Measurements from ENCODE around the gene FGFR1OP2. TPM values are rescaled to one million over a fixed set of nuclear protein-coding genes. Genes with fewer than 3 reads are reported as not detected.

FGFR1OP2 gene
- total RNA-seq, 1 donor from 2014 or later, result 103 TPM

- DNase-seq (ENCODE audit: low spot score), result no peak
These were observed 25.1 kb downstream of the FGFR1OP2 start for GRCh38 chr12:26963413-26963812.

DNA sequence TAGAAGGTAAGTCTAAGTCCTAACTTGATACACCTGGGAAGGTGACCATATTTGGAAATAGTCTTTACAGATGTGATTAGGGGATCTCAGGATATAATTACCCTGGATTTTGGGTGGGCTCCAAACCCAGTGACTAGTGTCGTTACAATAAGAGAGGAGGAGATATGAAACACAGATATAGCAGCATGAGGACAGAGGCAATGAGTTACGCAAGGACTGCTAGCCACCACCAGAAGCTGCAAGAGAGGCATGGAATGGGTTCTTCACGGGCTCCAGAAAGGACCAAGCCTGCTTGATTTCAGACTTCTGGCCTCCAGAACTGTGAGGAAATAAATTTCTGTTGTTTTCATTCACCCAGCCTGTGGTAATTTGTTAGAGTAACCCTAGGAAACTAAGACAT is 28.6 kb downstream of the FGFR1OP2 start:
- H3K9me3 Mint-ChIP-seq, result no peaks in the 10 kb centered on the region
- H3K4me3 Mint-ChIP-seq, result no peak overlapping the region
- no peak overlapping the region for H3K9ac ChIP-seq
- H3K27ac Mint-ChIP-seq, result no peak overlapping the region
- H3F3A ChIP-seq (ENCODE audit: low read depth), result no peaks in the 10 kb centered on the region
- TF ChIP-seq CTCF (IDR thresholded peaks at IDR 0.05), result no peak
- TF ChIP-seq EZH2 (IDR thresholded peaks at IDR 0.05), result no peak
- TF ChIP-seq EZH2phosphoT487 (IDR thresholded peaks at IDR 0.05), result no peak
- H3K4me2 ChIP-seq, result no peak overlapping the region
- H3K4me1 Mint-ChIP-seq, result no peaks in the 10 kb centered on the region
- H3K27me3 Mint-ChIP-seq (ENCODE audit: insufficient read depth, low read depth), result no peaks in the 10 kb centered on the region
- DNase-seq (ENCODE audit: low spot score), result no peak
- H3K27me3 ChIP-seq, result no peaks in the 10 kb centered on the region
- peaks cover 9% of the 10 kb centered on the region for H3K36me3 Mint-ChIP-seq
- H3K4me1 ChIP-seq, result no peaks in the 10 kb centered on the region
- H2AFZ ChIP-seq (replicated peaks), result no peak overlapping the region
- no peak overlapping the region for H3K4me3 ChIP-seq
- H3K79me2 ChIP-seq (ENCODE audit: low read depth), result no peaks in the 10 kb centered on the region
- peaks cover 7% of the 10 kb centered on the region for H3K36me3 ChIP-seq
- no peak overlapping the region for H3K27ac ChIP-seq
- no peaks in the 10 kb centered on the region for H4K20me1 ChIP-seq (ENCODE audit: low read depth)
- no peaks in the 10 kb centered on the region for H3K9me3 ChIP-seq (ENCODE audit: low read depth)

More at GRCh38 chr12:26963413-26963812, 25.1 kb downstream of the FGFR1OP2 start:
- H2AFZ ChIP-seq (replicated peaks), result no peak overlapping the region
- no peaks in the 10 kb centered on the region for H3K9me3 Mint-ChIP-seq
- no peak overlapping the region for H3K4me2 ChIP-seq
- H3K4me1 ChIP-seq, result no peaks in the 10 kb centered on the region
- H3K4me1 Mint-ChIP-seq, result no peaks in the 10 kb centered on the region
- H3K9ac ChIP-seq, result no peak overlapping the region
- no peaks in the 10 kb centered on the region for H3K27me3 Mint-ChIP-seq (ENCODE audit: insufficient read depth, low read depth)
- no peaks in the 10 kb centered on the region for H3F3A ChIP-seq (ENCODE audit: low read depth)
- no peak for TF ChIP-seq CTCF (IDR thresholded peaks at IDR 0.05)
- TF ChIP-seq EZH2 (IDR thresholded peaks at IDR 0.05), result no peak
- TF ChIP-seq EZH2phosphoT487 (IDR thresholded peaks at IDR 0.05), result no peak
- H3K9me3 ChIP-seq (ENCODE audit: low read depth), result no peaks in the 10 kb centered on the region
- peaks cover 9% of the 10 kb centered on the region for H3K36me3 Mint-ChIP-seq
- H3K36me3 ChIP-seq, result peaks cover 11% of the 10 kb centered on the region
- H3K79me2 ChIP-seq (ENCODE audit: low read depth), result no peaks in the 10 kb centered on the region
- no peak overlapping the region for H3K27ac ChIP-seq
- no peaks in the 10 kb centered on the region for H3K27me3 ChIP-seq
- no peak overlapping the region for H3K4me3 ChIP-seq
- H3K4me3 Mint-ChIP-seq, result no peak overlapping the region
- H4K20me1 ChIP-seq (ENCODE audit: low read depth), result no peaks in the 10 kb centered on the region
- H3K27ac Mint-ChIP-seq, result no peak overlapping the region

- no peak overlapping the region for H3K27ac ChIP-seq
- H3K79me2 ChIP-seq (ENCODE audit: low read depth), result no peaks in the 10 kb centered on the region
- DNase-seq (ENCODE audit: low spot score), result no peak
- H3K27me3 ChIP-seq, result no peaks in the 10 kb centered on the region
- H3K36me3 ChIP-seq, result peaks cover 4% of the 10 kb centered on the region
- Mint-ChIP-seq H3K9me3 (no peaks in the 10 kb centered on the region), H3K27me3 (ENCODE audit: insufficient read depth, low read depth) (no peaks in the 10 kb centered on the region), H3K27ac (no peak overlapping the region), H3K4me1 (no peaks in the 10 kb centered on the region), H3K4me3 (no peak overlapping the region), H3K36me3 (peaks cover 22% of the 10 kb centered on the region)
- no peaks in the 10 kb centered on the region for H3K4me1 ChIP-seq
- H4K20me1 ChIP-seq (ENCODE audit: low read depth), result no peaks in the 10 kb centered on the region
- H3K9ac ChIP-seq, result no peak overlapping the region
- H3K4me2 ChIP-seq, result no peak overlapping the region
- TF ChIP-seq EZH2 (IDR thresholded peaks at IDR 0.05) (no peak), CTCF (IDR thresholded peaks at IDR 0.05) (no peak), EZH2phosphoT487 (IDR thresholded peaks at IDR 0.05) (no peak)
- H2AFZ ChIP-seq (replicated peaks), result no peak overlapping the region
- H3K9me3 ChIP-seq (ENCODE audit: low read depth), result no peaks in the 10 kb centered on the region
- no peaks in the 10 kb centered on the region for H3F3A ChIP-seq (ENCODE audit: low read depth)
- H3K4me3 ChIP-seq, result no peak overlapping the region
These were observed 31.9 kb downstream of the FGFR1OP2 start for GRCh38 chr12:26970136-26970535.
